GM18502 (cell line): ENCODE results near the gene CD58.

ENCODE experiments used
- ATAC-seq: cut with Tn5 transposase; IDR thresholded peaks from one replicate; pipeline ENCODE4 v1.9.1; 2021; ENCODE audit warnings: mild to moderate bottlenecking; ENCODE audit not compliant: unreplicated experiment, poor library complexity

CD58 gene

DNA sequence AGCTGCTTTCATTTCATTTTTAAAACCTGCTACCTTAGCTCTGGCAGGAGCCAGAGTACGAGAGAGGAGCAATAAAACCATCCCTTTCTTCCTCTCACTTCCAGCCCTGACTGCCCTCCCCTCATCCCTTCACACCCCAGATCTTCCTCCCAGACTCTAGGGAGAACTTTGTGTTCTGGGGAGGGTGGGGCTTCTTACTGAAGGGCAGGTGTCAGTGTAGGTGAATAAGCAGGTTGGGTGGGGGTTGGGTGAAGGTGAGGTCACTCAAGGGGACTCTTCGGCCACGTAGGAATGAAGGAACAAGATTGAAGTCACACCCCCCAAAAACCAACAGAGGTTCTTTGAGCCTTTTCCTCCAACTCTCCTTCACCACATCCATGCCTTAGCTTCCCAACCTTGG is 88.9 kb downstream of the CD58 start:
- no peak for ATAC-seq

- ATAC-seq, result no peak
Observed at GRCh38 chr1:116478621-116479020, 92.2 kb downstream of the CD58 start.

GRCh38 chr1:116477429-116477828 is 93.4 kb downstream of the CD58 start:
- ATAC-seq, result no peak

GRCh38 chr1:116476321-116476720 is 94.5 kb downstream of the CD58 start:
- ATAC-seq, result no peak

GRCh38 chr1:116475850-116476218 is 95.0 kb downstream of the CD58 start:
- no peak for ATAC-seq

DNA sequence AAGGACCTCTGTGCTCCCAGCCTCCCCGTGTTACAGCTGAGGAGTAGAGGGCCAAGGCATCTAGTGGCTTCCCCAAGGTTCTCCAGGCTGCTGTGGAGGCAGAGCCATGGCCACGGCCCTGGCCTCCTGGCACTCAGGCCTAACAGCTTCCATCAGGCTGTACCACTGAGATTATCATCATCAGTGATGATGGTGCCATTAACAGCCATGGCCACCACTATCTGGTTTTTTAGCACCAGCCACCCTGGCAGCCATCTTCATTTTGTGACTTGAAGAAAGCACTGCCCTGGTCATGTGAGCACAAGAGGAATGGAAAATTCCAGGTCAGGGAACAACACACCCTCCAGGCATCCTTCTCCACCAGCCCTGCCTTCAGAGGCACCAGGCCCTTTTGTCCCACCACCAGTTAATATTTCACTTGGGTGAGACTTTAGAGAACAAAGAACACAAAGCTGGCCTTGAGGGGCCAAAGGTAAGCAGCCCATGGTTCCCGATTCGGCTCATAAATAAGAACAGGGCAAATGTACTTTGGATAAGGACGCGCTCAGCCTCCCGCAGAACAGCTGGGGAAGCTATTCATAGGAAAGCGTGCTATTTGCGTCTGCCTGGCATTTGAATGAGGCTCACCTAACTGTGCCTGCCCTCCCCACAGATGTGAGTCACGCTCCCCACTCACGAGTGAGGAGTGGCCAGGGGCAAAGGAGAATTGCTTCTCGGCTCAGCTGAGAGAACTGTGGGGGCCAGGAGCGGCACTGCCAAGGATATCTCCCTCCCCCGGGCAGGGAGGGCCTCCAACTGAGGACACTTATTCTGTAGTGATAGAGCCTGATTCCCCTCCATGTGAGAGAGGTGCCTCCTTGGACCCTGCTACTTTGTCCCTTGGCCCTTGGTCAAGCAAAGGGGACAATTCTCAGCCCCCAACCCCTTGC is 95.6 kb downstream of the CD58 start:
- no peak for ATAC-seq

DNA sequence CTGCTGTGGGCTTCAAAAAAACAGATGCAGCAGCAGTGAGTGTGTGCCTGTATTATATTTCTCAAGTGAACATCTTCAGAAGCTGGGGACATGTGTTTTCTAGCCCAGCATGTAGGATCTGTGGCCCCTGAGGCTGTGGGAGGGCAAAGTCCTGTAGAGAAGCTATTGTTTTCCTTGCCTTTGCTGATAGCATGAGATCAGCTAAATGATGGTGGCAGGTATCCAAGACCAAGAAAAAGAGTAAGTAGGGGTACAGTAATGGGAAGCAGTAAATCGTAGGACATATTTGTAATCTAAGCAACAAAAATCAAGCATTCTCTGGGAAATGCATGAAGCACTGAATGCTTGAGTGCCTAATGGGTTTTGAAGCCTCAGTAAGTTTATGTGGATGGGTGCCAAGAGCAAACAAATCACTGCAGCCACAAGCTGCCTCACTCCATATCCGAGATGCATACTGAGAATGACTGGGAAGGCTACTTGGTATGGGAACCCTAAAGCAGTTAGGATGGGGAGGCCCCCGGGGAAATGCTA is 98.3 kb downstream of the CD58 start:
- no peak for ATAC-seq

- ATAC-seq, result no peak
Observed at GRCh38 chr1:116471241-116471640, 99.6 kb downstream of the CD58 start.

DNA sequence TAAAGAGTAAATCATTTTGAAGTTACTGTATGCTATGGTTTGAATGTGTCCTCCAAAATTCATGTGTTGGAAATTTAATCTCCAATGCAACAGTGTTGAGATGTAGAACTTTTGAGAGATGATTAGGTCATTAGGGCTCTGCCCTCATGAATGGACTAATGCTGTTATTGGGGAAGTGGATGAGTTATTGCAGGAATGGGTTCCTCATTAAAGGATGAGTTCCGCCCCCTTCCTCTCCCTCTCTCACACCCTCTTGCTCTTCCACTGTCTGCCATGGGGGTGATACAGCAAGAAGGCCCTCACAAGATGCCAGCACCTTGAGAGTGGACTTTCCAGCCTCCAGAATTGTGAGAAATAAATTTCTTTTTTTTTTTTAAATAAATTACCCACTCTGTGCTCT is 100.2 kb downstream of the CD58 start:
- no peak for ATAC-seq

DNA sequence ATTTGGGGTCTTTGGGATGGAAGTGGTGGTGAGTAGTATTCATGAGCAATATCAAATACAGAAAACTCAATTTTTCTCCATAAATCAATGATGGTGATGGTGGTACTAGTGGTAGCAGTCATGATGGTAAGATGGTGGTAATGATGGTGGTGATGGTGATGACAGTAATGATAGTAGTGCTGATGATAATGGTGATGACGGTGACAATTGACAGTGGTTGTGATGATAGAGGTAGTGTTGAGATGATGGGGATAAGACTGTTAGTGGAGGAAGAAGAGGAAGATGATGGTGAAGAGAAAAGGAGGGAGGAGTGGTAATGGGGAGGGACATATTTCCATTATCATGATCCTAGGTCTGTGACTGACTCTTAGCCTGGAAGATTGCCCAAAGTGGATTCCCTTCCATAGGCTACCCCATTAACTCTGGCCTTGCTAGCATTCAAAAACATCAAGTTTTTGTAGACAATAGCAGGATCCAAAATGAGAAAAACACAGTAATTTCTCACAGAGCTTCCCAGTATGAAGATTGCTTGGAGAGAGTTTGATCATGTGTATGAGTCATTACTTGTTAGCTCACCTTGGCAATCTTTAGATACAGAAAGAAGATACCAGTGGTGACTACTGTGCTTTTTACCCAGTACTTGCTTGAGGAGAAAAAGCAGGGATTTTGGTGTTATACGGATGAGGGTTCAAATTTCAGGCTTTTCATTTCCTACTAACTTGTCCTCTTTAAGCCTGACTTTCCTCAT is 103.8 kb downstream of the CD58 start:
- no peak for ATAC-seq

- no peak for ATAC-seq
Observed at GRCh38 chr1:116465845-116466685, 104.8 kb downstream of the CD58 start.

GRCh38 chr1:116465477-116465844 is 105.4 kb downstream of the CD58 start:
- ATAC-seq, result no peak
